PC-9 (cell line): ENCODE results near the gene LEFTY1.

ENCODE experiments used
- CTCF ChIP-seq: fragments of 200-600 bp; sonication (generic); conservative IDR thresholded peaks from 2 replicates; pipeline ENCODE4 v1.6.1; 2017; ENCODE audit warnings: mixed run types, antibody characterized with exemption, mild to moderate bottlenecking, moderate library complexity
- EZH2 ChIP-seq: fragments of 200-600 bp; sonication (generic); IDR thresholded peaks from 2 replicates; pipeline ENCODE4 v1.8.0; 2017; ENCODE audit warnings: antibody characterized with exemption, low read depth

GRCh38 chr1:225917101-225917500 lies 28.2 kb upstream of the LEFTY1 start:
- TF ChIP-seq CTCF = no peak
- no peak for TF ChIP-seq EZH2
